HG02973 (cell line): Measurements from ENCODE around the gene ANXA11.
A peak's percentile ranks its signal among the peaks of the same experiment; 100 is the strongest.
"Not testable (repeated sequence)": the region's sequence is repeated elsewhere in the genome, so short reads cannot be mapped to it uniquely, and the experiment has no call there.

ENCODE experiments used
- ATAC-seq: cut with Tn5 transposase; IDR thresholded peaks from one replicate; pipeline ENCODE4 v1.9.1; 2021; ENCODE audit warnings: moderate library complexity; ENCODE audit not compliant: unreplicated experiment

The ANXA11 gene

GRCh38 chr10:80210259-80210658 is 4.9 kb upstream of the ANXA11 start:
- ATAC-seq = no peak

DNA sequence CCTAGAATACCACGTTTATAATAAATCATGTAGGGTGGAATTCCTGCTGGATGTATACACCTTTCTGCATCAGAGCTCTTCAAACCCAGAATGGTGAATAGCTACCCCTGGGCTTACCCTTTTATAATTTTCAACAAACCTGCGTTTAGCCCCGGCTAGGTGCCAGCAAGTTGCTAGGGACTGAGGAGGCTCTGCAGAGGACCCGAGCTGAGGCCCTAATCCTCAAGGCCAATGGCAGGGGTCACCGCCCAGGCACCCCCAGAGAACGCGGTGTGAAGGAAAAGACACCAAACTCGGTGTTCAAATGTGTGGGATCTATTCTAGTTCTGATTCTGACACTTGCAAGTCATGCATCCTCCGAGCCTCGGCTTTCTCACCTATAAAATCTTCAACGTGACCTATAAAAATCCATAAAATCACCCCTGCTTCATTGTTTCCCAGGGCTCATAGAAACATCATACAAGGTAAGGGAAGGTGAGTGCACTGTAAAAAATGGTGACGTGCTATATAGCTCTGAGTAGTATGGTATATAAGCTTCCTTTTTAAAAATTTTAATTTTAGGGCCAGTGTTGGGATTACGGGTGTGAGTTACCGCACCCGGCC is 2.5 kb upstream of the ANXA11 start:
- no peak for ATAC-seq

DNA sequence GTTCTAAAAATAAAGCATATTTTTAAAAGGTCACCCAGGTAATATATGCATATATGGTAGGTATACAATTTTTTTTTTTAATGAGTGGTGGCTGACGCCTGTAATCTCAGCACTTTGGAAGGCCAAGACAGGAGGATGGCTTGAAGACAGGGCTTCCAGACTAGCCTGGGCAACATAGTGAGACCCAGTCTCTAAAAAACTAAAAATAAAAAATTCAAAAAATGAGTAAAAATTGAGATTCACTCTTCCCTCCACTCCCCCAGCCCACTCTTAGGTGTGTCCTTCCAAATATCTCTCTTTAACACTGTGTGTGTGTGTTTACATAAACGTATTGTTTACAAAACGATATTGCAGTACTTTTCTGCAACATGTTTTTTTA is 929 bp upstream of the ANXA11 start:
- ATAC-seq = no peak

- peak; percentile 35 for ATAC-seq
Measured at GRCh38 chr10:80204677-80205476, 460 bp downstream of the ANXA11 start.

GRCh38 chr10:80203835-80204676 is 1.3 kb downstream of the ANXA11 start:
- no peak for ATAC-seq

DNA sequence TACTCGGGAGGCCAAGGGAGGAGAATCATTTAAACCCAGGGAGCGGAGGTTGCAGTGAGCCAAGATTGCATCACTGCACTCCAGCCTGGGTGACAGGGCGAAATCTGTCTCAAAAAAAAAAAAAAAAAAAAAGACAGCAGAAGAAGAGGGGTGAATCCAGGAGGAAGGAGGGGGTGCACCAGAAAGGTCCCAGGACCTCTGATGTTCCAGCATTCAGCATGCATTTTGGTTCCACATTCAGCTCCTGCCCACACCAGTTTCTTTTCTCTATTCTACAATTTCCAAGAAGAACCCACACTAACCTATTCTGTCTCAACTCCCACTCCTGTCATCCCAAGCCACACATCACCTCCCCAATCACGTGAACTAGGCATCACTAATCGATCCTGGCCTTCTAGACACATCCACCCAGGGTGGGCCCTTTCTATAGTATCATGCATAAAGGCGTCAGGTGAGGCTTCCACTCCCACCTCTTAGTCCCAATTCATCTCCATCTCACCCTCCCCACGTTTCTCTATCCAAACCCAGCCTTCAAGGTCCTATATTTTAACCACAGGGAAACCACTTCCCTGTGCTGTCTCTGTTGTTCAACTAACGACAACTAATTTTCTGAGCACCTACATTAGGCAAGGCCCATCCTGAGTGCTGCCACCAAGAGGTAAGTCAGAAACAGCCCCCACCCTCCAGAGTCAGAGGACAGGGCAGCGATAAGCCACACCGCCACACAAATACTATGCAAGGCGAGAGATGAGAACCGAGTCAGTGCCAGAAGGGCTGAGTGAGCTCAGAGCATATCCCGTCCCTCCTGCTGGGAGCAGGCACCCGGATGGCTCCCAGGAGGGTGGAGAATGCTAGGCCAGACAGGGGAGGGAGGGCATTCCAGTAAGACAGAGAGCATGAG is 2.2 kb downstream of the ANXA11 start:
- ATAC-seq = peak; percentile 60

DNA sequence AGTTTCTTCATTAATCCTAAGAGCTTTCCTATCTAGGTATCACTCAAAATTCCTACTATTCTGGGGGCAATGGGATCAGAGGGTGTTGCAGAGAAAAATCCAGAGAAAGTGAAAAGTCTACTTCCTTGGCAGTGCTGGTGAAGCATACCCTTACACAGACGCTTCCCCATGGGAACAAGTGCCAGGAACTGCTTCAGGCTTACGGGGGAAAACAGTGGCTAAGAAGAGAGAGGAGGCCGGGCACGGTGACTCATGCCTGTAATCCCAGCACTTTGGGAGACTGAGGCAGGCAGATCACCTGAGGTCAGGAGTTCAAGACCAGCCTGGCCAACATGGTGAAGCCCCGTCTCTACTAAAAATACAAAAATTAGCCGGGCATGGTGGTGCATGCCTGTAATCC is 2.8 kb downstream of the ANXA11 start:
- ATAC-seq = not testable (repeated sequence)

GRCh38 chr10:80201608-80202141 is 3.7 kb downstream of the ANXA11 start:
- ATAC-seq = no peak

DNA sequence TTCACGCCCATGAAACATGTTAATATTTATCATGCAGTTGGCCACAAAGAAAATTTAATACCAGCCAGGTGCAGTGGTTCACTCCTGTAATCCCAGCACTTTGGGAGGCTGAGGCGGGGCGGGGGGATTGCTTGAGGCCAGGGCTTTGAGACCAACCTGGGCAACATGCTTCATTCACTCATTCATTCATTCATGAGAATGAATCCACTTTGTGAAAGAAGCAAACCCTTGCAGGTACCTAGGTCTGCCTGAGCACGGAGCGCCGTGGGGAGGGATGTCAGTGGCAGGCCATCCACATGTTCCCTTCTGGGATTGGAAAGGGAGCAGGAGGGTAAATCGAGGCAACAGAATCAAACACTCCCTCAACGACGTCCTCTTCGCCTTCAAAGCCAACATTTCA is 4.7 kb downstream of the ANXA11 start:
- ATAC-seq = no peak

DNA sequence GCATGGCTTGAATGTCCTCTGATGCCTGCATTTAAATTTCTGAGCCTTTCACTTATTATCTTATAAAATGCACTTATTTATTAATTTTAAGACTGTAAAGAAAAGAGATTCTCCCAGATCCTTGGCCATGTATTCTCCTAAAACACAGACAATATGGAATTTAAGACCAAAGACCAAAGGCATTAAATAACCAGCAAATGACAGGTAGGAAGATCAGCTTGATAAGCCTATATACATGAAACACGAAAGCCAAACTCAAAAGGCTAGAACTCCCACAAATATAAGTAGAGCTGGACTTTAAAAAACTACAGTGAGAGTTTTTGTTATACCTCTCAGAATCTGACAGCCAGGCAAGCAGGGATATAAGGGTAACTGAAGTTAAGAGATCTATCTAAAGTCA is 5.1 kb downstream of the ANXA11 start:
- no peak for ATAC-seq

DNA sequence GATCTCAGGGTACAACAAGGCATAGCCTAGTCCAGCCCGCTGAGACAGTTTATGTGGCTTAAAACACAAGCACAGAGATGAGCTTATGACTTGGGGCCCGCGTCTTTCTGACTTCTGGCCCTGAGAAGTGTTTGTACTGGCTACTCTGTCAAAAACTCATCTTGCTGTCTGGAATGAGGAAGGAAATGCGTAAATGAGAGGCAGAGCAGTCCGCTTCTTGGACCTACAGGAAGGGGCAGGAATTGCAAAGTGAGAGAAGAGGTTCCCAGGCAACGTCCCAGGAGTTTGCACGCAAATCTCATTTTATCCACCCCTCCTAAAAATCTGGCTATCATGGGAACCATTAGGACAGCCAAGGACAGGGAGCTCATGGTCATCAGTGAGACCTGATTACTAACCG is 5.5 kb downstream of the ANXA11 start:
- no peak for ATAC-seq

DNA sequence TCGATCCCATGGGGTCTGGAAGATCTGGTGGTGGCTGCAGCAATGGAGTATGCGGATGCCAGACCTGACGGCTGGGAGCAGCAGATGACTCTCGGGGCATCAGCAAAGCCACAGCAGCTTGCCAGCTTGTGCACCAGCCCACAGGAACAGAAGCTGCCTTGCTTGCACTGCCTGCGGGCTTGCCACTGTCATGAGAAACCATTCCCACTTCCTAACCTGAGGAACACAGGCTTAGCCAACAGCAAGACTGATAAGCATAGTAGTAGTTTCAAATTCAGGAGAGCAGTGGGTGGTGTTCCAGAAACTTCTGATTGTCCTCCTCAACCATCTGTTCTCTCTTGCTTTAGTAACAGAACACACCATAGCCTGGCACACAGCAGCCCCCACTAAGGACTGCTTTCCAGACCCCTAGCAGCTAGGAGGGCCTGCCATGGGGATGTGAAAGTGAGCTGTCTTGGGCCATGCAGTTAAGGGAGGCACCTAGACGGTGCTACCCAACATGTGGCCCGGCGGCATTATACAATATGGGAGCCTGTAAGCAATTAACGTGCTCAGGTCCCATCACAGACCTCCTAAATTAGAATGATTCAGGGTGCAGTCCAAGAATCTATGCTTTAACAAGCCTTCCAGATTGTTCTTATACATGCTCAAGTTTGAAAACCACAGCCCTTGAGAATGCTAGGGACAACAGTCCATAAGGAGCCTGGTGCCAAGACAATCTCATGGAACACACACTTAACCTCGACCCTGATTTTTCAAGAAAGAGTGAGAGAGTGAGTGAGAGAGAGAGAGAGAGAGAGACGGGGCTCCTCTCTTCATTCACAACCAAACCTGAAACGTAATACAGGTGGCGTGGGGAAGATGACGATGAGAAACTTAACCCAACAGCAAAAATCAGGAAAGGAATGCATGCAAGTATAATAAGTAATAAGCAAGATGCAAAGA is 7.1 kb downstream of the ANXA11 start:
- no peak for ATAC-seq

GRCh38 chr10:80196950-80197315 is 8.4 kb downstream of the ANXA11 start:
- ATAC-seq = peak; percentile 2

GRCh38 chr10:80196270-80196949 is 8.9 kb downstream of the ANXA11 start:
- ATAC-seq = peak; percentile 80

GRCh38 chr10:80195046-80195574 is 10.2 kb downstream of the ANXA11 start:
- no peak for ATAC-seq

- ATAC-seq = no peak
Measured at GRCh38 chr10:80194373-80195045, 10.8 kb downstream of the ANXA11 start.

GRCh38 chr10:80192553-80192952 is 12.8 kb downstream of the ANXA11 start:
- ATAC-seq = no peak
